Measurements from ENCODE around the gene MTMR10.
A peak's percentile ranks its signal among the peaks of the same experiment; 100 is the strongest.

MTMR10 gene

DNA sequence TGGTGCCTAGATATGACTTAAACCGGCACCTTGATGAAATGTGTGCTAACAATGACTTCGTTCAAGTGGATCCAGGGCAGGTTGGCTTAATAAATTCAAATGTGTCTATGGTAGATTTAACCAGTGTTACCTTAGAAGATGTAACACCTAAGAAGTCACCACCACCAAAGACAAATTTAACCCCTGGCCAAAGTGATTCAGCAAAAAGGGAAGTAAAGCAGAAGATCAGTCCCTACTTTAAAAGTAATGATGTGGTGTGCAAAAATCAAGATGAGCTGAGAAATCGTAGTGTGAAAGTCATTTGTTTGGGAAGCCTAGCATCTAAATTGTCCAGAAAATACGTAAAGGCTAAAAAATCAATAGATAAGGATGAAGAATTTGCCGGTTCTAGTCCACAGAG, 86.6 kb downstream of the MTMR10 start:
- no peaks in the 10 kb centered on the region for H3K36me3 ChIP-seq (ENCODE audit: control insufficient read depth, insufficient read depth, low read length)
- no peak overlapping the region for H3K9ac ChIP-seq (ENCODE audit: low read length)
- no peak overlapping the region for H3K4me3 ChIP-seq (ENCODE audit: low read length)
- no peaks in the 10 kb centered on the region for H3K9me3 ChIP-seq (ENCODE audit: control insufficient read depth, low read length)
- no peaks in the 10 kb centered on the region for H3K27me3 ChIP-seq (ENCODE audit: control insufficient read depth, insufficient read depth, low read length)
- H3K4me1 ChIP-seq (ENCODE audit: control insufficient read depth, insufficient read depth, low read length), result peaks cover 5% of the 10 kb centered on the region

DNA sequence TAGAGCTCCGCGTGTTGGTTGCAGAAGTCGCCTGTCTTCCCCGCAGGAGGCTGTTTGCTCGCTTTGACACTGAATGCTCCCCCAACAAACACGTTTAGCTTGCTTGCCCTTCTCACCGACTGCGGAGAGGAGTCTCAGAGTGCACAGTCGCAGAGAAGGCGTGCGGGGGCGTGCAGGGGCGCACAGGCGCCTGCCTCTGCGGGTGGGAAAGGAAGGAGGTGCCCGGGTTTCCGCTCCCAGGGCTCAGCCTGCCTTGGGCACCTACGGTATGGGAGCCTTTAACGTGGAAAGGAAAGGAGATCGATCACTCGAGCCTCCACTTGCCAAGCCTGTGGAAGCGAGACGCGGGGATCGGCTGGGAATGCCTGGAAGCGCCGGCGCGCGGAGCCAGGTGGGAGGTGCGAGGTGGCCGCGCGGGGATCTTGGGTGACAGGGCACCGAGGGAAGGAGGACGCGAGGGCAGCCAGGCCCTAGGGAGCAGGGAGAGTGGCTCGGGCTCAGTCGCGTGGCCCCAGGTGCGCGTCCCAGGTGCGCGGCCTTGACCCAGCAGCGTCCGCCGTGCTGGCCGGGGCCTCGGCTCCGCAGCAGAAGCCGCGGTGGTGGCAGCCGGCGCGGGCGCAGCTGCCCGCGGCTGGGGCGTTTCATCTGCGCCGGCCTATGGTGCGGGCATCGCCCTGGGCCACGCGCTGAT, 87.8 kb downstream of the MTMR10 start, which contains the start of gene FAN1:
Gene FAN1, plus strand, starts transcription at position 419 of the 691 bp plus-strand sequence. CDS start 749 bp downstream, outside the sequence.
- Histone ChIP-seq H3K9me3 (ENCODE audit: control insufficient read depth, low read length) (no peaks in the 10 kb centered on the region), H3K4me1 (ENCODE audit: control insufficient read depth, insufficient read depth, low read length) (peaks cover 5% of the 10 kb centered on the region), H3K4me3 (ENCODE audit: low read length) (peak within 1 kb of the TSS; percentile 52), H3K27me3 (ENCODE audit: control insufficient read depth, insufficient read depth, low read length) (no peaks in the 10 kb centered on the region), H3K9ac (ENCODE audit: low read length) (peak within 1 kb of the TSS; percentile 54), H3K36me3 (ENCODE audit: control insufficient read depth, insufficient read depth, low read length) (no peaks in the 10 kb centered on the region)

- Histone ChIP-seq H3K27me3 (ENCODE audit: control insufficient read depth, insufficient read depth, low read length) (no peaks in the 10 kb centered on the region), H3K9ac (ENCODE audit: low read length) (no peak overlapping the region), H3K36me3 (ENCODE audit: control insufficient read depth, insufficient read depth, low read length) (no peaks in the 10 kb centered on the region), H3K9me3 (ENCODE audit: control insufficient read depth, low read length) (no peaks in the 10 kb centered on the region), H3K4me1 (ENCODE audit: control insufficient read depth, insufficient read depth, low read length) (peaks cover 5% of the 10 kb centered on the region), H3K4me3 (ENCODE audit: low read length) (no peak overlapping the region)
These were observed 89.5 kb downstream of the MTMR10 start for GRCh38 chr15:30901889-30902288.

DNA sequence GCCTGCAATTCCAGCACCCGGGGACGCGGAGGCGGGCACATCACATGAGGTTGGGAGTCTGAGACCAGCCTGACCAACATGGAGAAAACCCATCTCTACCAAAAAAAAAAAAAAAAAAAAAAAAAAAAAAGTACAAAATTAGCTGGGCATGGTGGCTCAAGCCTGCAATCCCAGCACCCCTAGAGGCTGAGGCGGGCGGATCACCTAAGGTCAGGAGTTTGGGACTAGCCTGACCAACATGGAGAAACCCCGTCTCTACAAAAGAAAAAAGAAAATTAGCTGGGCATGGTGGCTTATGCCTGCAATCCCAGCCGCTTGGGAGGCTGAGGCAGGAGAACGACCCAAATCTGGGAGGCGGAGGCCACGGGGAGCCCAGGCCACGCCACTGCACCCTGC, 95.2 kb downstream of the MTMR10 start:
- Histone ChIP-seq H3K4me1 (ENCODE audit: control insufficient read depth, insufficient read depth, low read length) (no peaks in the 10 kb centered on the region), H3K9me3 (ENCODE audit: control insufficient read depth, low read length) (no peaks in the 10 kb centered on the region), H3K9ac (ENCODE audit: low read length) (no peak overlapping the region), H3K4me3 (ENCODE audit: low read length) (no peak overlapping the region), H3K36me3 (ENCODE audit: control insufficient read depth, insufficient read depth, low read length) (no peaks in the 10 kb centered on the region), H3K27me3 (ENCODE audit: control insufficient read depth, insufficient read depth, low read length) (no peaks in the 10 kb centered on the region)

- no peak overlapping the region for H3K9ac ChIP-seq (ENCODE audit: low read length)
- no peaks in the 10 kb centered on the region for H3K4me1 ChIP-seq (ENCODE audit: control insufficient read depth, insufficient read depth, low read length)
- H3K27me3 ChIP-seq (ENCODE audit: control insufficient read depth, insufficient read depth, low read length), result no peaks in the 10 kb centered on the region
- H3K36me3 ChIP-seq (ENCODE audit: control insufficient read depth, insufficient read depth, low read length), result no peaks in the 10 kb centered on the region
- no peak overlapping the region for H3K4me3 ChIP-seq (ENCODE audit: low read length)
- H3K9me3 ChIP-seq (ENCODE audit: control insufficient read depth, low read length), result no peaks in the 10 kb centered on the region
These were observed 95.8 kb downstream of the MTMR10 start for GRCh38 chr15:30895461-30896210.

GRCh38 chr15:30889196-30889595, 102.2 kb downstream of the MTMR10 start:
- H3K36me3 ChIP-seq (ENCODE audit: control insufficient read depth, insufficient read depth, low read length), result no peaks in the 10 kb centered on the region
- no peak overlapping the region for H3K9ac ChIP-seq (ENCODE audit: low read length)
- H3K9me3 ChIP-seq (ENCODE audit: control insufficient read depth, low read length), result no peaks in the 10 kb centered on the region
- H3K4me1 ChIP-seq (ENCODE audit: control insufficient read depth, insufficient read depth, low read length), result no peaks in the 10 kb centered on the region
- H3K4me3 ChIP-seq (ENCODE audit: low read length), result no peak overlapping the region
- no peaks in the 10 kb centered on the region for H3K27me3 ChIP-seq (ENCODE audit: control insufficient read depth, insufficient read depth, low read length)
